Prostate gland (tissue), 2 donors: ENCODE data around the gene PPP1R13B.

Experiments
- POLR2A ChIP-seq: fragments of 450-650 bp; IDR thresholded peaks from one replicate; pipeline ENCODE4 v1.6.1; 2016; ENCODE audit warnings: antibody characterized with exemption, mild to moderate bottlenecking
- POLR2AphosphoS5 ChIP-seq: sonication (generic); formaldehyde crosslinking; IDR thresholded peaks from one replicate; pipeline ENCODE4 v1.6.1; 2017; ENCODE audit warnings: antibody characterized with exemption
- TF ChIP-seq, protein P1 (sequence below), 4 experiments: fragments of 200-600 bp in 2 of 4; fragments of 450-650 bp in 2 of 4; sonication (generic) in 2 of 4; IDR thresholded peaks; 1 replicate in 3 of 4; 2 replicates in 1 of 4; pipeline ENCODE4 v1.5.1; 2016 to 2019; ENCODE audit warnings: antibody characterized with exemption in 4 of 4, mild to moderate bottlenecking in 2 of 4, moderate library complexity in 2 of 4

GRCh38 chr14:103685276-103686211 is 161.8 kb downstream of the PPP1R13B start:
- TF ChIP-seq, protein P1, sequence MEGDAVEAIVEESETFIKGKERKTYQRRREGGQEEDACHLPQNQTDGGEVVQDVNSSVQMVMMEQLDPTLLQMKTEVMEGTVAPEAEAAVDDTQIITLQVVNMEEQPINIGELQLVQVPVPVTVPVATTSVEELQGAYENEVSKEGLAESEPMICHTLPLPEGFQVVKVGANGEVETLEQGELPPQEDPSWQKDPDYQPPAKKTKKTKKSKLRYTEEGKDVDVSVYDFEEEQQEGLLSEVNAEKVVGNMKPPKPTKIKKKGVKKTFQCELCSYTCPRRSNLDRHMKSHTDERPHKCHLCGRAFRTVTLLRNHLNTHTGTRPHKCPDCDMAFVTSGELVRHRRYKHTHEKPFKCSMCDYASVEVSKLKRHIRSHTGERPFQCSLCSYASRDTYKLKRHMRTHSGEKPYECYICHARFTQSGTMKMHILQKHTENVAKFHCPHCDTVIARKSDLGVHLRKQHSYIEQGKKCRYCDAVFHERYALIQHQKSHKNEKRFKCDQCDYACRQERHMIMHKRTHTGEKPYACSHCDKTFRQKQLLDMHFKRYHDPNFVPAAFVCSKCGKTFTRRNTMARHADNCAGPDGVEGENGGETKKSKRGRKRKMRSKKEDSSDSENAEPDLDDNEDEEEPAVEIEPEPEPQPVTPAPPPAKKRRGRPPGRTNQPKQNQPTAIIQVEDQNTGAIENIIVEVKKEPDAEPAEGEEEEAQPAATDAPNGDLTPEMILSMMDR (IDR thresholded peaks at IDR 0.05), result no peak
- no peak for TF ChIP-seq POLR2A
- TF ChIP-seq POLR2AphosphoS5, result no peak
